ENCODE results near the gene ALLC.

- TF ChIP-seq POLR2AphosphoS5 (IDR thresholded peaks at IDR 0.05) (no peak), CTCF (IDR thresholded peaks at IDR 0.05) (no peak), POLR2A (IDR thresholded peaks at IDR 0.05) (no peak), EP300 (IDR thresholded peaks at IDR 0.05; ENCODE audit: low read depth) (no peak)
Measured at GRCh38 chr2:3747032-3747654, 89.1 kb downstream of the ALLC start.

Data from transverse colon (tissue), 4 donors.